Naive thymus-derived CD8-positive, alpha-beta T cell (primary cell): Measurements from ENCODE around the gene CDH4. TPM values are rescaled to one million over a fixed set of nuclear protein-coding genes. Genes with fewer than 3 reads are reported as not detected.
A peak's percentile ranks its signal among the peaks of the same experiment; 100 is the strongest.

Experiments
- ATAC-seq, 2 donors: fragments of 150-1000 bp; cut with Tn5 transposase in 1 of 2; sonication (Bioruptor Pico), chemical (Tn5 transposase) in 1 of 2; 1 replicate in 1 of 2; 2 replicates in 1 of 2; pipeline ENCODE4 v1.10.0; 2021; ENCODE audit warnings: mild to moderate bottlenecking in 2 of 2, moderate library complexity in 2 of 2
- POLR2A ChIA-PET: fragments of 350-600 bp; sonication (Branson Sonifier 250); formaldehyde crosslinking; loops from one replicate; lab custom pipeline; 2021; ENCODE audit warnings: antibody characterized with exemption; lab: Charles Lee
- DNase-seq, 10 donors: peaks; one replicate each; pipeline versions ENCODE4 v3.0.0 to v3.0.0-alpha.2; 2020 to 2022
- H3K27ac Mint-ChIP-seq, 10 donors: one replicate each; pipeline ENCODE4 v1.8.0; 2020 to 2022; ENCODE audit warnings: mild to moderate bottlenecking in 10 of 10, mixed read lengths in 10 of 10, moderate library complexity in 4 of 10, inconsistent platforms in 1 of 10
- H3K27me3 Mint-ChIP-seq, 5 donors: one replicate each; pipeline ENCODE4 v1.8.0; 2021 to 2022; ENCODE audit warnings: mixed read lengths in 5 of 5
- H3K36me3 Mint-ChIP-seq, 3 donors: one replicate each; pipeline ENCODE4 v1.8.0; 2020 to 2022; ENCODE audit warnings: mixed read lengths in 3 of 3, mild to moderate bottlenecking in 2 of 3, inconsistent platforms in 1 of 3
- H3K4me1 Mint-ChIP-seq, 4 donors: one replicate each; pipeline ENCODE4 v1.8.0; 2021 to 2022; ENCODE audit warnings: mixed read lengths in 4 of 4
- H3K4me3 Mint-ChIP-seq, 10 donors: one replicate each; pipeline ENCODE4 v1.8.0; 2020 to 2022; ENCODE audit warnings: mild to moderate bottlenecking in 10 of 10, mixed read lengths in 10 of 10, moderate library complexity in 6 of 10, inconsistent platforms in 1 of 10
- H3K9me3 Mint-ChIP-seq, 9 donors: one replicate each; pipeline ENCODE4 v1.8.0; 2020 to 2022; ENCODE audit warnings: mixed read lengths in 9 of 9, mild to moderate bottlenecking in 3 of 9, inconsistent platforms in 1 of 9, moderate library complexity in 1 of 9
- polyA plus RNA-seq, 3 donors: library from polyadenylated mRNA; unstranded; fragments of 300-500 nt; fragmentation: Illumina TruSeq; gene quantifications; one replicate each; pipeline ENCODE4 v1.2.3, GENCODE V29; 2021
- total RNA-seq, 8 experiments: library from RNA in 2 of 8; stranded (reverse) in 2 of 8; gene quantifications; one replicate each; pipeline ENCODE4 v1.2.3 and lab custom pipeline; 2021 to 2026

CDH4 gene
- total and polyA plus RNA-seq, 5 experiments from 2014 or later = 0.07 to 0.44 (median 0.15) TPM; not detected in 1

DNA sequence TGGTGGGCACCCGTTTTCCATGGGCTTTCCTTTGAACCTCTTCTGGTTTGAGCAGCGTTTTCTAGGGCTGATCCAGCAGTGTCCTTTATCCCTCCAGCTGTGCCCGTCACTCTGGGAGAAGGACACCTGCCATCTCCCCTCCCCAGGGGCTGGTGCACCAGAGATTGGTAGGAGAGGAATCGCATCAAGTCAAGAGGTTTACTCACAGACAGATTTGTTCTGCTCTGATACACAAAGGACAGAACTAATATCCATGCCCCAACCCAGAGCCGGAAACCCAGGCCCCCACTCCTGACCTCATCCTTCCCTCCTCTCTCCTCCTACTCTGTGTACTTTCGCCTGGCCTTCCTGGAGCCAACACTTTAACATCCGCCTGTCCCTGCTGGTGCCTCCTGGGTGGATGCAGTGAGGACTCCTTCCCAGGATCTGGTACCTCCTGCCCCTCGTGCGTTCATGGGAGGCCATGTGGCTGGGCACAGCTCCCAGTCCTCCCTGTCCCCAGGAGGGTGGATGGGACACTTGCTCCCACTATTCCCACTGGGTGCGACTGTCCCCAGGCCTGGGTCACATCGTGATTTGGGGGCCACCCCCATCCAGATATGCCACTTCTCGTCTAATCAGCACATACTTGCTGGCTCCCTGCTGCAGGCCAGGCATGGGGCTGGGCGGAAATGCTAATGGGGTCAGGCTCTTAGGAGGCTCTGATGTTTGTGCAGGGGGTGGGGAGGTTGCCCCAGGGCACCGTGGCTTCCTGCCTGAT is 286.3 kb downstream of the CDH4 start:
- Mint-ChIP-seq H3K27me3 (no peaks in the 10 kb centered on the region), H3K27ac (no peak overlapping the region), H3K4me3 (no peak overlapping the region), H3K36me3 (no peaks in the 10 kb centered on the region), H3K4me1 (no peaks in the 10 kb centered on the region), H3K9me3 (peaks cover 0 to 5% (median 0%) of the 10 kb centered on the region in 9 donors)
- ATAC-seq (no peak), DNase-seq (no peak)
- POLR2A ChIA-PET = no interaction called here

DNA sequence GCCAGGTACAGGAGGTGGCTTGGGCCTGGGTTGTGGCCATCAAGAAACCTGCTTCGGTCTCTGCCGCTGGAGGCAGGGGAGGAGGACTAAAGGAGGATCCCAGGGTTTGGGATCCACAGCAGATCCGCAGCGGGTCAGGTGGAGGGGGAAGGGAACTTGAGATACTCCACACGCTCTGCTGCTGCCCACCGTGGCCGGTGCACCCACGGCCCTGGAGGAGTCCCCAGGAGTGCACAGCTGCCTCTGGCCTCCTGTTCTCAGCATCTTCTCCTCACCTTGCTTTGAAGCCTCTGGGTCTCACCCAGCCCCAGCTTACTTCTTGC is 286.8 kb downstream of the CDH4 start:
- no peaks in the 10 kb centered on the region for H3K27me3 Mint-ChIP-seq
- POLR2A ChIA-PET = no interaction called here
- DNase-seq = no peak
- H3K36me3 Mint-ChIP-seq = no peaks in the 10 kb centered on the region
- H3K4me3 Mint-ChIP-seq = no peak overlapping the region
- ATAC-seq = no peak
- no peak overlapping the region for H3K27ac Mint-ChIP-seq
- peaks cover 0 to 5% (median 0%) of the 10 kb centered on the region in 9 donors for H3K9me3 Mint-ChIP-seq
- H3K4me1 Mint-ChIP-seq = no peaks in the 10 kb centered on the region

DNA sequence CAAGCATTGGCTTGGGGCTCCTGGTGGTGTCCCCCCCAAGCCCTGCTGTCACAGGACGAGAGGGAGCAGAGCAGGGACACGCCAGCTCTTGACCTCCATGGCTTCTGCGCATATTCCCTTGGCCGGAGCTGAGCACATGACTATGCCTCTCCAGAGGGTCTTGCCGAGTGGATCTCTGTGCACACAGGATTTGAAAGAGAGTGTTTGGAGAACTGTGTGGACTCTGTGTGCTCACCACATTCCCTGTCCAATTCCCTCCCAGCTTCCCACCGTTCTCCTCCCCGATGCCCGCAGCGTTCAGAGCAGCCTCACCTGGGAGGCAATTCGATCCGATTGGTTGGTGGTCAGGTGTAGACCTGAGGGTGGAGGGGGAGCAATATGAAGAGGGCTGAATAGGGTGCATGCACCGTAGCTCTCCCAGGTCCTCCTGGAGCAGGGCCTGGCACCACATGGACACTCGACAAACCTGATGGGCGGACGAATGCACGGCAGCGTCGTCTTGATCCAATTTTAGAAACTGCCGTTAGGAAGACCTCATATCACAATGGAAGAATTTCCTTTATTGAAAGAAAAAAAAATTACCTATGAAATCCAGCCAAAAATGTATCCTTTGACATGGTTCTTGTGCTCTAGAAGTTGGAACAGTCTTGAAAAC is 287.8 kb downstream of the CDH4 start:
- Mint-ChIP-seq H3K27me3 (no peaks in the 10 kb centered on the region), H3K36me3 (no peaks in the 10 kb centered on the region), H3K9me3 (peaks cover 0 to 5% (median 0%) of the 10 kb centered on the region in 9 donors), H3K4me3 (no peak overlapping the region), H3K4me1 (no peaks in the 10 kb centered on the region), H3K27ac (no peak overlapping the region)
- DNase-seq (no peak), ATAC-seq (no peak)
- POLR2A ChIA-PET = no interaction called here

DNA sequence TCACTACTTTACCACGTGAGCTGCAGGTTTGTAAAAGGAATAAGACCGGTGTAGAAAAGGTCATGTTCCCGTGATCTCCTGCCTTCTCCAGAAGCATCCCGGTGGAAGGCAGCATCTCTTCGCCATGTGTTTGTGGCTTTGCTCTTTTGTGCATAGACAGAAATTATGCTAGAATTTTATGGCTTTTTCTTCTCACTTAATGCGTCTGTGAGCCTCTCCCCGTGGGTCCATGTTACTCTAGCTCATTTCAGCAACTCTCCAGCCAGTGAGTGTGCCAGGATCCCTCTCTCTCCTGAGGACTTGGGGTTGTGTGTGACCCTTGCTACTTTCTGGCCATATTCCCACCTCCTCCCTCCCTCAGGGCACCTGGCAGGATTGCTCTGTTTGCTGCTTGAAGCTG is 289.5 kb downstream of the CDH4 start:
- Mint-ChIP-seq H3K4me3 (no peak overlapping the region), H3K9me3 (peaks cover 0 to 4% (median 0%) of the 10 kb centered on the region in 9 donors), H3K4me1 (no peaks in the 10 kb centered on the region), H3K27ac (no peak overlapping the region), H3K36me3 (no peaks in the 10 kb centered on the region), H3K27me3 (no peaks in the 10 kb centered on the region)
- POLR2A ChIA-PET = no interaction called here
- ATAC-seq (no peak), DNase-seq (no peak)

DNA sequence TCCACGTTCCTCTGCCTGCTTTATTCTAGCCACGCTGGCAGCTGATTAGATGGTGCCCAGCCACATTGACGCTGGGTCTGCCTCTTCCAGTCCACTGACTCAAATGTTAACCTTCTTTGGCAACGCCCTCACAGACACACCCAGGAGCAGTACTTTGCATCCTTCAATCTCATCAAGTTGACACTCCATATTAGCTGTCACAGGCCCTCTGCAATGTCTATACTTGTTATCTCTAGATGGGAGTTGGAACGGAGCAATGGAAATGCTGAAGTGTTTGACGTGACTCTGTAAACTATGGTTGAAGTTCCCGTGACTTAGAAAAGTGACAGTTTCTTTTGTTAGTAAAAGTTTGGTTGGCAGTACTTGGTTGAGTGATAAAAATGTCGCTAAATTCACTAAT is 291.0 kb downstream of the CDH4 start:
- no peak for ATAC-seq
- no peak for DNase-seq
- POLR2A ChIA-PET = no interaction called here
- Mint-ChIP-seq H3K4me1 (no peaks in the 10 kb centered on the region), H3K9me3 (peaks cover 0 to 3% (median 0%) of the 10 kb centered on the region in 9 donors), H3K36me3 (no peaks in the 10 kb centered on the region), H3K4me3 (no peak overlapping the region), H3K27me3 (peaks cover 0 to 4% (median 0%) of the 10 kb centered on the region in 5 donors), H3K27ac (no peak overlapping the region)

DNA sequence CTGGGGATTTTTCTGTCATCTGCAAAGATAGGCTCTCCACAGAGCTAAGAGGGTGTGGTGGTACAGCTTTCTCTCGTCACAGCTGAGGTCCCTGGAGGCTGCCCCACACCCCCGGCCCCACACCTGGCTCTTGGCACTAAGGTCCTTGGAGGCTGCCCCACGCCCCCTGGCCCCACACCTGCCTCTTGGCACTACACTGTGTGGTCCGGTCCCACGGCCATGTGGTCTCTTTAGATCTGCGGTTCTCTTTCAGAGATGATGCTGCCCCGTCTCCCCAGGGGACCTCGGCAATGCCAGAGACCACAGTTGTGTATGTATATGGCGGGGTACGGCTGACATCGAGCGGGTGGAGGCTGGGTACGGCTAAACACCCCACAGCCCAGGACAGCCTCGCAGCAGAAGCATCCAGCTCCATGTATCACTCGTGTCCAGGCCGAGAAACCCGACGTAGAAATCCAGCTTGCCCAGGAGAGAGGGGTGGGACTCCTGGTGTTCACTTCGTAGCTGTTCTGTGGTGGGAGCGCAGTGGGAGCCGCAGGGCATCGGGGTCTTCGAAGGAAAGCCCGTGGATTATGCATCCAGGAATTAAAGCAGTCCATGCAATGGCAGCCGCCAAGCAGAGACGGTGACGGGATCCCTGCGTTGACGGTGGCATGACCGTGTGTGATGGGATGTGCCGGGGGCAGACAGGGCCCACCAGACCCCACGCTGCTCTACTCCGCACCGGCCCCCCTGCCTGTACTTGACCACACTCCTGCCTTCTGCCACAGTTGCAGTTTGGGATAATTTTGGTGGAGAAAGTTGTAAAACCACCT is 292.1 kb downstream of the CDH4 start:
- no peak for DNase-seq
- H3K4me3 Mint-ChIP-seq = no peak overlapping the region
- peaks cover 0 to 3% (median 0%) of the 10 kb centered on the region in 9 donors for H3K9me3 Mint-ChIP-seq
- H3K27ac Mint-ChIP-seq = peak overlapping the region in 1 of 10 donors; percentile 80
- H3K4me1 Mint-ChIP-seq = no peaks in the 10 kb centered on the region
- no peak for ATAC-seq
- POLR2A ChIA-PET = no interaction called here
- H3K36me3 Mint-ChIP-seq = no peaks in the 10 kb centered on the region
- H3K27me3 Mint-ChIP-seq = peaks cover 0 to 9% (median 0%) of the 10 kb centered on the region in 5 donors

DNA sequence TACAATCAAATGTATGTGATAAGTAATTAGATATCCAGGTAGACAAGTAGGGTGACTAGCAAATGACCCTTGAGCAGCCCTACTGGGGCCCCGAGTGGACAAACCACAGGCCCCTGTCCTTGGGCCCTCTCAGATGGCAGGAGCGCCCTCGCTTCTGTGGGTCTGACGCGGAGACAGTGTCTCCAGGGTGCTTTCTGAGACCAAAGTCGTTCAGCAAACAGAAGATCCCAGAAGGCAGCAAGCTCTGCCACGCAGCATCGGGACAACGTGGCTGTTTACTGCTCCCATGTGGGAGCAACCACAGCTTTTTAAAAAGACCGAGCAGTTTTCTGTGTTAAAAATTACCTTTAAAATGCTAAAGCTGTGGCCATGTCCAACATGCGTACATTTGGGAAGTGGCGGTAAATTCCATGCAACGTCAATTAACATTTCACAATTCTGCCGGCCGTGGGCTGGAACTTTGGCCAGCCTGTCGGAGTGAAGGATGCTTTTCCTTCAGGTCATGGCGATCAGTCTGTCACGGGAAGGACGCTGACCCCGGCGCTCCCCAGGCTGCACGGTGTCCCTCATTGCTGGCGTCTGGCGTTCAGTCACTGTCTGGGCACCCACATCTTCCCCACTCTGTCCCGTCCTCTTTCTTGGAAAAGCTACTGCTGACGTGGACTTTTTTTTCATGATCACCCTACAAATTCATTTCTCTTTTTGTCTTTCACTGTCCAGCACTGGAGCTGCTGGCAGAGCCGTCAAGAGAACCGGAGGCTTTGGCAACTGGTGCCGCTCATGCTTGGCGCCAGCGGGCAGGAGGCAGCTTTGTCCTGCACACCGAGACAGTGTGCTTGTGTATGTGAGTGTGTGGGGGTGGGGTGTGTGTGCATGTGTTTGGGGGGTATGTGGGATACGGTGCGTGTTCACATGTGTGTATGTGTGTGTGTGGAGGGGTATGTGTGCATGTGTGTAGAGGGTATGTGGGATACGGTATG is 293.1 kb downstream of the CDH4 start:
- POLR2A ChIA-PET = no interaction called here
- Mint-ChIP-seq H3K4me1 (no peaks in the 10 kb centered on the region), H3K4me3 (no peak overlapping the region), H3K27me3 (peaks cover 0 to 9% (median 2%) of the 10 kb centered on the region in 5 donors), H3K27ac (no peak overlapping the region), H3K36me3 (no peaks in the 10 kb centered on the region), H3K9me3 (peaks cover 0 to 3% (median 0%) of the 10 kb centered on the region in 9 donors)
- peak in 1 of 10 donors; percentile 14 for DNase-seq
- no peak for ATAC-seq

DNA sequence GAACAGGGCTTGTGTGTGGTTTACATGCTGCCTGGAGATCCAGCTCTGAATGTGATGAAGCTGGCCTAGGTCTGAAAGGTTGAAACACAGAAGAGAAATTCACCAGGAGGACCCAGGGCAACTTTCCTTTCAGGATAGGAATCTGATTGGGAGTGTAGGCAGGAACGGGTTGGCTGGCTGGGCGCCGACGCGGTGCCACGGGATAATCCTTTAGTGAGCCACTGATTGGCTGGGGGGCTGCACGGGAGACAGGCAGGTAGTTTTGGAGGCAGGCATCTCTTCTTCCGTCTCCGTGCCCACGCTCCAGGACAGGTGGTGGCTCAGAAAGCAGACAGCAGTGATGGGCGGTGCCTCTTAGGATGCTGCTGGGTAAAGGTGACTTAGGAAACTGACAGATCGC is 294.6 kb downstream of the CDH4 start:
- no peak overlapping the region for H3K4me3 Mint-ChIP-seq
- H3K4me1 Mint-ChIP-seq = no peaks in the 10 kb centered on the region
- no peak for DNase-seq
- peaks cover 2 to 16% (median 5%) of the 10 kb centered on the region in 5 donors for H3K27me3 Mint-ChIP-seq
- no peak overlapping the region for H3K27ac Mint-ChIP-seq
- no peak for ATAC-seq
- H3K36me3 Mint-ChIP-seq = peaks cover 0 to 6% (median 0%) of the 10 kb centered on the region in 3 donors
- POLR2A ChIA-PET = no interaction called here
- H3K9me3 Mint-ChIP-seq = peaks cover 0 to 10% (median 6%) of the 10 kb centered on the region in 9 donors

DNA sequence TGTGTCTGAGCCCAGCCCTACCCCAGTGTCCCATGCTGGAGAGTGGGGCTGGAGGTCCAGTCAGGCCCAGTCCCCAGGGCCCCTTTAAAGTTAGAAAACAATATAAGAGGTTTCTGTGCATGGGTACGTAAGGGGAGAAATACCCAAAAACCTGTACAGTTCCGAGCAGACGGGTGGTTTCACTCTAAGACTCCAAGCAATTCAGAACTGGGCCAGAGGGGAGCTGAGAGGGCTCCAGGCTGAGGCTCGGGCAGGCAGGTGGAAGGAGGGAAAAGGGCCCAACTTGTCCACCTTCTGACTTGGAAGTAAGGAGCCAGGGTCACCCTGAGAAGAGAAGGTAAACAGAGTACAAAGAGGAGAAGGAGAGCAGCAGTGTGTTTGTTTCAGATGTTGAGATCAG is 296.0 kb downstream of the CDH4 start:
- ATAC-seq (no peak), DNase-seq (no peak)
- POLR2A ChIA-PET = no interaction called here
- Mint-ChIP-seq H3K27me3 (peaks cover 2 to 18% (median 6%) of the 10 kb centered on the region in 5 donors), H3K27ac (no peak overlapping the region), H3K36me3 (peaks cover 0 to 7% (median 0%) of the 10 kb centered on the region in 3 donors), H3K4me3 (no peak overlapping the region), H3K9me3 (peaks cover 2 to 18% (median 8%) of the 10 kb centered on the region in 9 donors), H3K4me1 (no peaks in the 10 kb centered on the region)

DNA sequence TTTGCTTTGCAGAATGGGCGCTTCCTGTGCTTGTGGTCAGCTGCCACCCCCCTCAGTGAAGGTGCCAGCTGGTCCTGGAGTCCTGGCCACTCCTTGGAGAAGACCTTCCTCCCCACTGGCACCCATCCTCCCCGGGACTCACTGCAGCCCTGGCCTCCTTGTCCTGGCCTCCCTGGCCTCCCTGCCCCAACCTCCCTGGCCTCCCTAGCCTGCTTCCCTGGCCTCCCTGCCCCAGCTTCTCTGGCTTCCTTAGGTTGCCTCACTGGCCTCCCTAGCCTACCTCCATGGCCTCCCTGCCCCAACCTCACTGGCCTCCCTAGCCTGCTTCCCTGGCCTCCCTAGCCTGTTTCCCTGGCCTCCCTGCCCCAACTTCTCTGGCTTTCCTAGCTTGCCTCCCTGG is 297.8 kb downstream of the CDH4 start:
- Mint-ChIP-seq H3K27me3 (peaks cover 2 to 18% (median 6%) of the 10 kb centered on the region in 5 donors), H3K4me1 (no peaks in the 10 kb centered on the region), H3K4me3 (no peak overlapping the region), H3K27ac (no peak overlapping the region), H3K36me3 (peaks cover 0 to 7% (median 0%) of the 10 kb centered on the region in 3 donors), H3K9me3 (peaks cover 2 to 18% (median 8%) of the 10 kb centered on the region in 9 donors)
- POLR2A ChIA-PET = no interaction called here
- ATAC-seq (no peak), DNase-seq (peak in 1 of 10 donors; percentile 15)

DNA sequence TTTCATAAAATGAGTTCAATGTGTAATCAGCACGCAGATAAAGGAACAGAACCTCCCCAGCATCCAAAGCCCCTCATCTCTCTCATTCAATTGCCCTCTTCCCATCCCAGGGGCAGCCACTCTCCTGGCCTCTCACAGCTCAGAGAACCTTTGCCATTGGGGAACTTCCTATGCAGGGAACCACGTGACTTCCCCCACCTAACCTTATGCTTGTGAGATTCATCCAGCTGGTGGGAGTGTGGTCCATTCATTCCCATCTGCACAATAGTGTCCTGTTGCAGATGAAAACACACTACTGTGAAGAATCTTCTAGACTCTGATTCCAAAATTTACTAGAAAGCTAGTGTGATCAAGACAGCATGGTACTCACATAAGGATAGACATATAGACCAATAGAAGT is 299.3 kb downstream of the CDH4 start:
- DNase-seq (no peak), ATAC-seq (no peak)
- POLR2A ChIA-PET = no interaction called here
- peaks cover 0 to 7% (median 0%) of the 10 kb centered on the region in 3 donors for H3K36me3 Mint-ChIP-seq
- no peaks in the 10 kb centered on the region for H3K4me1 Mint-ChIP-seq
- no peak overlapping the region for H3K27ac Mint-ChIP-seq
- peaks cover 2 to 18% (median 6%) of the 10 kb centered on the region in 5 donors for H3K27me3 Mint-ChIP-seq
- H3K9me3 Mint-ChIP-seq = peaks cover 0 to 21% (median 8%) of the 10 kb centered on the region in 9 donors
- H3K4me3 Mint-ChIP-seq = no peak overlapping the region

DNA sequence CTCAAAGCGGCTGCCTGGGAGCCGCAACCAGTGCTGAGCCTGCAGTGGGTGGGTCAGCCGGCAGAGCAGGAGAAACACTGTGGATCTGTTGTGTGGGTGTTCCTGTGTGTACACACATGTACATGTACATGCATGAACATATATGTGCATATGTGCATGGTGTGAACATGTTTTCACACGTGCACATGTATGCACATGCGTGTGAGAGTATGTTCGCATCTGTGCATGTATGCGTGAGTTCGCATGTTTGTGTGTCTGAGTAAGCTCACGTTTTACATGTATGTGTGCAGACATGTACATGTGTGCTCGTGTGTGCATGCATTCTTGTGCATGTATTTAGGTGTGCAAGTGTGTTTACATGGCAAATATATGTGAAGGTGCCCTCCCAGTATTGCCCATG is 302.6 kb downstream of the CDH4 start:
- peaks cover 0 to 21% (median 8%) of the 10 kb centered on the region in 9 donors for H3K9me3 Mint-ChIP-seq
- peaks cover 0 to 7% (median 0%) of the 10 kb centered on the region in 3 donors for H3K36me3 Mint-ChIP-seq
- POLR2A ChIA-PET = no interaction called here
- no peaks in the 10 kb centered on the region for H3K4me1 Mint-ChIP-seq
- ATAC-seq (no peak), DNase-seq (no peak)
- no peak overlapping the region for H3K4me3 Mint-ChIP-seq
- peaks cover 0 to 11% (median 6%) of the 10 kb centered on the region in 5 donors for H3K27me3 Mint-ChIP-seq
- H3K27ac Mint-ChIP-seq = no peak overlapping the region
